ENCODE measurements around the gene DEFB112.

Gene DEFB112

DNA sequence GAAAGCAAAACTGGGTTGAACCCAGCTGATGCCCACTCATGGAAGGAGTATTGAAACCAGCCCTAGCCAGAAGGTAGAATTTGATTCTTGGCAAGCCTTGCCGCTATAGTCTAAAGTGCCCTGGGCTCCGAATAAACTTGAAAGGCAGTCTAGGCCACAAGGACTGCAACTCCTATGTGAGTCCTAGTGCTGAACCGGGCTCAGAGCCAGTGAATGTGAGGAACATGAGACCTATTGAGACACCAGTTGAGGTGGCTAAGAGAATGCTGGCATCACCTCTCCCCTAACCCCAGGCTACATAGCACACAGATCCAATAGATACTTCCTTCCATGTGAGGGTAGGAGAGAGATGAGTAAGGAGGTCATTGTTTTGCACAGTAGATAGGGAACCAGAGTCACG lies 24.5 kb downstream of the DEFB112 start:
- no peak for FAIRE-seq
- TF ChIP-seq POLR2AphosphoS5 (IDR thresholded peaks at IDR 0.05; ENCODE audit: low read depth, low read length) (no peak), PAX5 (IDR thresholded peaks at IDR 0.05; ENCODE audit: insufficient read depth, low read length, severe bottlenecking) (no peak), SPI1 (IDR thresholded peaks at IDR 0.05; ENCODE audit: low read depth, low read length) (no peak), TAF1 (IDR thresholded peaks at IDR 0.05; ENCODE audit: low read depth, low read length) (no peak), POU2F2 (IDR thresholded peaks at IDR 0.05; ENCODE audit: low read depth, low read length) (no peak), POLR2A (IDR thresholded peaks at IDR 0.05; ENCODE audit: low read depth, low read length) (no peak)

DNA sequence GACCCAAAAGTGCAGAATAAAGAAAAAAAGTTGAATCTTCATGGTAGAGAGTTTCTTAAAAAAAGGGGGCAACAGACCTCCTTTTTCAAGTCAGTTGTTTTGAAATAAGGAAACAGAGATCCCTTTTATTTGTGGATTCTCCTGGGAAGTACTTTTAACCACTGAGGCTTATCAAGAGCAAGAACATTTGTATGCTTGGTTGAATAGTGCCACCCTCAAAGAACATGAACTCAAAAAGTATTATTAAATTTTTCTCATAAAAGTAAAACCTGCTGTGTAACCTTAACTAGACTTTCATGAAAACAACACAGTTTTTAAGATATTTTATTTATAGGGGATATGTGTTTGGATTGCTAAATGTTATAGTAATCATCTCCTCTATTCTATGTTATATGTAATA lies 27.8 kb downstream of the DEFB112 start, which contains the start of gene DEFB110:
Gene DEFB110, minus strand, starts transcription at position 101 of the 400 bp plus-strand sequence. Its CDS starts 59 bp downstream, at position 42.
- DNase-seq (ENCODE audit: insufficient read length, low spot score): no peak
- TF ChIP-seq POLR2AphosphoS5 (IDR thresholded peaks at IDR 0.05; ENCODE audit: low read depth, low read length) (no peak), SPI1 (IDR thresholded peaks at IDR 0.05; ENCODE audit: low read depth, low read length) (no peak), TAF1 (IDR thresholded peaks at IDR 0.05; ENCODE audit: low read depth, low read length) (no peak), POU2F2 (IDR thresholded peaks at IDR 0.05; ENCODE audit: low read depth, low read length) (no peak), PAX5 (IDR thresholded peaks at IDR 0.05; ENCODE audit: insufficient read depth, low read length, severe bottlenecking) (no peak), POLR2A (IDR thresholded peaks at IDR 0.05; ENCODE audit: low read depth, low read length) (no peak)
- FAIRE-seq: no peak

More for the DNA sequence above, 24.5 kb downstream of the DEFB112 start:
- no peak for DNase-seq (ENCODE audit: insufficient read length, low spot score)

DNA sequence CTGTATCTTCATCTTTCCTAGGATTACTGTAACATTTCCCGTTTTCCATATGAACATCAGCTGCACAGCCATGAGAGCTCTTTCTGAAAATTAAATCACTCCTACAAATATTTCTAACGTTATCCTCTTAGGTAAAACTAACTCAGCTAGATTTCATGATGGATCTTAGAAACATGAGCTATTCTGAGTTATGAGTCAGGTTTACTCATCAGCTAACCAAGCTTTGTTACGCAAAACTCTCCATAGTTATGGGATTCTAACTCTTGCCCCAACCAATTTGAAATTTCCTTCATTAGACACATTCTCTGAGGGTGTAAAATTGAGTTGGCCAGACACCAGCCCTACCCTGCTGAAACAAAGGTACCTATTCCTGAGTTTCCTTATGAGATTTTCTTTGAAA lies 41.9 kb downstream of the DEFB112 start:
- no peak for DNase-seq (ENCODE audit: insufficient read length, low spot score)
- FAIRE-seq: no peak
- TF ChIP-seq PAX5 (IDR thresholded peaks at IDR 0.05; ENCODE audit: insufficient read depth, low read length, severe bottlenecking) (no peak), SPI1 (IDR thresholded peaks at IDR 0.05; ENCODE audit: low read depth, low read length) (no peak), TAF1 (IDR thresholded peaks at IDR 0.05; ENCODE audit: low read depth, low read length) (no peak), POLR2AphosphoS5 (IDR thresholded peaks at IDR 0.05; ENCODE audit: low read depth, low read length) (no peak), POU2F2 (IDR thresholded peaks at IDR 0.05; ENCODE audit: low read depth, low read length) (no peak), POLR2A (IDR thresholded peaks at IDR 0.05; ENCODE audit: low read depth, low read length) (no peak)

DNA sequence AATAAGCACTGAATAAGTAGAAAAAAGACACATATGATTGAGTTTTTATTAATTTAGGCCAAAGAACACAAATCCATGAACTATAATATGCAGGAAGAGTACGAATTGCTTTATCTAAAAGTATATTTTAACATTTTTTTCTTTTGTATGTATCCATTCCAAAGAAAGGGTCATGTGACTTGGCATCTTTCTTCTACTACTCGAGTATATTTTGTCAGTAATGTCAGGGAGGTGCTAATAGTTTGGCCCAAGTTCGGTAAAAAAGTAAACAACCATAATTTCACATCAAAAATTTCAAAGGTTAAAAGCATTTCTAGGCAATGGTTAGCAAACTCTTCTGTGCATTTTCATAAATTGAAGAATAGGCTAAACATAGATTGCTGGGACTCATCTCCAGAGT lies 46.6 kb downstream of the DEFB112 start:
- DNase-seq (ENCODE audit: insufficient read length, low spot score): no peak
- no peak for FAIRE-seq
- no peak for TF ChIP-seq SPI1 (IDR thresholded peaks at IDR 0.05; ENCODE audit: low read depth, low read length)
- TF ChIP-seq POU2F2 (IDR thresholded peaks at IDR 0.05; ENCODE audit: low read depth, low read length): no peak
- TF ChIP-seq TAF1 (IDR thresholded peaks at IDR 0.05; ENCODE audit: low read depth, low read length): no peak
- TF ChIP-seq POLR2AphosphoS5 (IDR thresholded peaks at IDR 0.05; ENCODE audit: low read depth, low read length): no peak
- TF ChIP-seq POLR2A (IDR thresholded peaks at IDR 0.05; ENCODE audit: low read depth, low read length): no peak

DNA sequence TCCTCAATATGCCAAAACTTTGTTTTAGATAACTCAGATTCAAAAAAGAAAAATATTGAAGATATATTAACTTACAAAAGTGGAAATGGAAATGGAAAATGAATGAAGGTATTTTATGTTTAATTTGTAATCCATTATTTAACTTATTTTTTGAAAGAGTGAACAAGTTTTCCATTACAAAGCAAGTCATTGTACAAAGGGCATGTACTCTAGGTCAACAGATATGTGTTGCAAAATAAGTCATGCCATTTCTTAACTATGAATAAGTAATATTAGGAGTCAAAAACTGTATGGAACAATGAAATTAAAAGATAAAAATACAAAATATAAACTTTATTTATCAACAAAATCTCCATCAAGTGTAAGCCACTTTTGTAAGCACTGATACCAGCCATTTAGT lies 54.5 kb downstream of the DEFB112 start:
- DNase-seq (ENCODE audit: insufficient read length, low spot score) (no peak), FAIRE-seq (no peak)
- TF ChIP-seq SPI1 (IDR thresholded peaks at IDR 0.05; ENCODE audit: low read depth, low read length): no peak
- no peak for TF ChIP-seq POLR2A (IDR thresholded peaks at IDR 0.05; ENCODE audit: low read depth, low read length)
- TF ChIP-seq TAF1 (IDR thresholded peaks at IDR 0.05; ENCODE audit: low read depth, low read length): no peak
- TF ChIP-seq POU2F2 (IDR thresholded peaks at IDR 0.05; ENCODE audit: low read depth, low read length): no peak
- no peak for TF ChIP-seq PAX5 (IDR thresholded peaks at IDR 0.05; ENCODE audit: insufficient read depth, low read length, severe bottlenecking)
- no peak for TF ChIP-seq POLR2AphosphoS5 (IDR thresholded peaks at IDR 0.05; ENCODE audit: low read depth, low read length)

Data from GM12891 (cell line).